ENCODE measurements around the gene PRR16. TPM values are rescaled to one million over a fixed set of nuclear protein-coding genes. Genes with fewer than 3 reads are reported as not detected.

Gene PRR16
- total and polyA plus RNA-seq, 7 donors: 1.6 to 5.9 (median 5.7) TPM

DNA sequence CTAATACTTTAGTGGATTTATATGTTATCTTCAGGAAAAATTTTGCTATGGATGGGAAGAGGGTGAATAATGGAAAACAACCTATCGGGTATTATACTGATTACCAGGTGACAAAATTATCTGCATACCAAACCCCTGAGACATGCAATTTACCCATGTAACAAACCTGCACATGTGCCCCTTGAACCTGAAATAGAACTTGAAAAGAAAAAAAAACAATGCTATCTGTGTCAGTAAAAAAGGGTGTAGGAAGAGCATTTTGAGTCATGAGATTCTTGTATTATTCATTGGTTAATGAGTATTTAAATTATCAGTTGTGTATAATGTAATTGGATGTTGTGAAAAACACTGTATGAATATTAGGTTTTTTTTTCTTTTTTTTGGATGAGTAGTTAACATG lies 75.4 kb downstream of the PRR16 start:
- Histone ChIP-seq H3K9me3 (no peaks in the 10 kb centered on the region), H3K4me3 (no peak overlapping the region), H3K4me1 (no peaks in the 10 kb centered on the region), H3K27me3 (no peaks in the 10 kb centered on the region), H3K27ac (no peak overlapping the region), H3K36me3 (no peaks in the 10 kb centered on the region)
- no peak for DNase-seq
- intact Hi-C loops (cut with DNase I): no loop called here
- TF ChIP-seq EP300 (IDR thresholded peaks at IDR 0.05) (no peak), POLR2A (IDR thresholded peaks at IDR 0.05) (no peak), POLR2AphosphoS5 (IDR thresholded peaks at IDR 0.05) (no peak)
- TF ChIP-seq, protein P1, sequence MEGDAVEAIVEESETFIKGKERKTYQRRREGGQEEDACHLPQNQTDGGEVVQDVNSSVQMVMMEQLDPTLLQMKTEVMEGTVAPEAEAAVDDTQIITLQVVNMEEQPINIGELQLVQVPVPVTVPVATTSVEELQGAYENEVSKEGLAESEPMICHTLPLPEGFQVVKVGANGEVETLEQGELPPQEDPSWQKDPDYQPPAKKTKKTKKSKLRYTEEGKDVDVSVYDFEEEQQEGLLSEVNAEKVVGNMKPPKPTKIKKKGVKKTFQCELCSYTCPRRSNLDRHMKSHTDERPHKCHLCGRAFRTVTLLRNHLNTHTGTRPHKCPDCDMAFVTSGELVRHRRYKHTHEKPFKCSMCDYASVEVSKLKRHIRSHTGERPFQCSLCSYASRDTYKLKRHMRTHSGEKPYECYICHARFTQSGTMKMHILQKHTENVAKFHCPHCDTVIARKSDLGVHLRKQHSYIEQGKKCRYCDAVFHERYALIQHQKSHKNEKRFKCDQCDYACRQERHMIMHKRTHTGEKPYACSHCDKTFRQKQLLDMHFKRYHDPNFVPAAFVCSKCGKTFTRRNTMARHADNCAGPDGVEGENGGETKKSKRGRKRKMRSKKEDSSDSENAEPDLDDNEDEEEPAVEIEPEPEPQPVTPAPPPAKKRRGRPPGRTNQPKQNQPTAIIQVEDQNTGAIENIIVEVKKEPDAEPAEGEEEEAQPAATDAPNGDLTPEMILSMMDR (IDR thresholded peaks at IDR 0.05): no peak
- WGBS, 2 donors: 67 to 88% methylated on average over 1 of the region's 1 CpG

DNA sequence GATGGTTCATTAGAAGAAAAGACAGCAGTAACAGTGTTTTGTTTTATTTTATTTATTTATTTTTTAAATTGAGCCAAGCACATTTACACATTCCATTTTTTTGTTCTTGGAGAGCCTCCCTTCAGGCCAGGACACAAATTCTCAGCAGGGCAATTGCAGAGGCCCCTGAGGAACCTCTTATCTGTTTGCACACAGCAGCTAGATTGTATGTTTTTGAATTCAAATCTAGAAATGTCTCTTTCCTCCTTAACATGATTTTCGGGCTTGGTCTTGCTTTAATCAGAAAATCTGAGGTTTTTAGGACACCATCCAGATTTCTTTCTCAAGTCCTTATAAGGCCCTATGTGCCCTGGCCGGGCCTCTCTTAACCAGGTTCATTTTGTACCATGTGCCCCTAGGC lies 76.0 kb downstream of the PRR16 start:
- intact Hi-C loops (cut with DNase I): no loop called here
- Histone ChIP-seq H3K4me3 (no peak overlapping the region), H3K27me3 (no peaks in the 10 kb centered on the region), H3K9me3 (no peaks in the 10 kb centered on the region), H3K36me3 (no peaks in the 10 kb centered on the region), H3K4me1 (no peaks in the 10 kb centered on the region), H3K27ac (no peak overlapping the region)
- TF ChIP-seq EP300 (IDR thresholded peaks at IDR 0.05) (no peak), POLR2AphosphoS5 (IDR thresholded peaks at IDR 0.05) (no peak)
- TF ChIP-seq, protein P1 (IDR thresholded peaks at IDR 0.05): no peak
- WGBS, 2 donors: 71 to 87% methylated on average over 2 of the region's 2 CpGs
- no peak for DNase-seq

DNA sequence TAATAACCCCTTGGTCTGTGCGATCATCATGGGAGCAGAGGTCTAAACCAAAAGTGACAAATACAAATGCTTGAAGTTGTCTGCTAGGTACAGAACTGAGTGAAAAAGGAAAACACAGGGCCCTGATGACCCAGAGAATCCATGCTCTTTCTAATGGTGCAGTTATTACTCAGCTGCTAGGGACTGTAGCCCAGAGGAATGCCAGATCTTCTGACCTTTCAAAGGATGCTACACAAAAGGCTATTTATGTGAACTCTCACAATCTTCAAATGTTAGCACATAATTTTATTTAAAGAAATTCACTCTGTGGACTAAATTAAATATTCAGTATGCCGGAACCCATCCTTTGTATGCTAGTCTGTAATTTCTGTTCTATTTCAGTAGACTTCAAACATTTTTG lies 79.9 kb downstream of the PRR16 start:
- no peaks in the 10 kb centered on the region for H3K4me1 ChIP-seq
- no peaks in the 10 kb centered on the region for H3K27me3 ChIP-seq
- DNase-seq: no peak
- no peak overlapping the region for H3K4me3 ChIP-seq
- WGBS, 2 donors: 92 to 94% methylated on average over 2 of the region's 2 CpGs
- intact Hi-C loops (cut with DNase I): no loop called here
- no peak overlapping the region for H3K27ac ChIP-seq
- TF ChIP-seq, protein P1 (IDR thresholded peaks at IDR 0.05): no peak
- TF ChIP-seq EP300 (IDR thresholded peaks at IDR 0.05) (no peak), POLR2AphosphoS5 (IDR thresholded peaks at IDR 0.05) (no peak), POLR2A (IDR thresholded peaks at IDR 0.05) (no peak)
- no peaks in the 10 kb centered on the region for H3K9me3 ChIP-seq
- no peaks in the 10 kb centered on the region for H3K36me3 ChIP-seq

DNA sequence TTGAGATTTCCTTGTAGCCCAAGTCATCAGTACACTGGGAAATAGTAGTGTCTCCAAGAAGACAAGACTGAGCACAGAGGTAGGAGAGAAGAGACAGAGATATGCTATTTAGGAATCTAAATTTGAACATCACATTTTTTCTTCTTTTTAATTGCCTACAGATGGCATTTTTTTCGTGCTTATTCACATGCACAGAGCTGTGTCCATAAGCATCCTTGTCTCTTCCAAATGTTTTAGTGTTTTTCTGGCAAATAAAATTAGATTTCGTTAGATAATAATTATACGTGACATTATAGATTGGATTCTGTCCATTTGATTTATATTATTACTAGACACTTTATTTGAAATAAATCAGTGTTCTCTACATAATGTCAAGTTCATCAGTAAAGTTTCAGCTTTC lies 80.9 kb downstream of the PRR16 start:
- no peak for DNase-seq
- Histone ChIP-seq H3K36me3 (no peaks in the 10 kb centered on the region), H3K27me3 (no peaks in the 10 kb centered on the region), H3K4me3 (no peak overlapping the region), H3K4me1 (no peaks in the 10 kb centered on the region), H3K9me3 (no peaks in the 10 kb centered on the region), H3K27ac (no peak overlapping the region)
- TF ChIP-seq EP300 (IDR thresholded peaks at IDR 0.05) (no peak), POLR2AphosphoS5 (IDR thresholded peaks at IDR 0.05) (no peak)
- WGBS, 2 donors: 64 to 77% methylated on average over 3 of the region's 3 CpGs
- intact Hi-C loops (cut with DNase I): no loop called here

DNA sequence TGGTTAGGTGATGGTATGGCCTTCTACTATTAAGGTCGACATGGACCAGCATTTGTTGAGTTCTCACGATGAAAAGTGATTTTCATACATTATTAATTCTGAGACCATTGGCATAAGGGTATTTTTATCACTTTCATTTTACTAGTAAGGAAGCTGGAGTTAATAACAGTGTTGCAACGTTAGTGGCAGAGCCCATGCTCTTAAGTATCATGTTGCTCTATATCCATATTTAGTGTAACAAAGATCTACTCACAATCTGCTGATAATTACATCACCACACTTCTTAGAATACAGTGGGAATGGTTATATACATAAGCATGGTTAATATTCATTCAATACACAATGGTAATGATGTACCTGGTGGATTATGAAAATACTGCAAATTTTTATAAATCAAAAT lies 81.9 kb downstream of the PRR16 start:
- Histone ChIP-seq H3K27me3 (no peaks in the 10 kb centered on the region), H3K27ac (no peak overlapping the region), H3K9me3 (no peaks in the 10 kb centered on the region), H3K4me1 (no peaks in the 10 kb centered on the region), H3K36me3 (no peaks in the 10 kb centered on the region), H3K4me3 (no peak overlapping the region)
- 74 to 80% methylated on average over 3 of the region's 3 CpGs for WGBS, 2 donors
- TF ChIP-seq POLR2AphosphoS5 (IDR thresholded peaks at IDR 0.05) (no peak), EP300 (IDR thresholded peaks at IDR 0.05) (no peak), POLR2A (IDR thresholded peaks at IDR 0.05) (no peak)
- TF ChIP-seq, protein P1 (IDR thresholded peaks at IDR 0.05): no peak
- intact Hi-C loops (cut with DNase I): no loop called here
- DNase-seq: no peak

Data from sigmoid colon (tissue), 7 donors.